SK-N-SH (cell line): ENCODE measurements around the gene CA10. TPM values are rescaled to one million over a fixed set of nuclear protein-coding genes. Genes with fewer than 3 reads are reported as not detected.

Experiments used
- CTCF ChIA-PET: fragments of 300-600, 350-600 bp; formaldehyde crosslinking; extraction: SDS; loops from one replicate; lab custom pipeline; 2021; lab: Yijun Ruan, JAX
- POLR2A ChIA-PET: fragments of 350-600 bp; sonication (Branson Sonifier 250); formaldehyde crosslinking; extraction: SDS; loops from one replicate; lab custom pipeline; 2020; ENCODE audit warnings: antibody characterized with exemption, inconsistent platforms; lab: Yijun Ruan, JAX
- DNase-seq: peaks from one replicate; pipeline ENCODE4 v3.0.0; 2012
- H2AFZ ChIP-seq: fragments of 200-600 bp; sonication (generic); 2 replicates; pipeline ENCODE4 v1.8.1; 2016; ENCODE audit warnings: antibody characterized with exemption, mild to moderate bottlenecking, low read depth
- H3F3A ChIP-seq: fragments of 200-600 bp; sonication (generic); replicated peaks from 2 replicates; pipeline ENCODE3; 2016; ENCODE audit warnings: antibody characterized with exemption, mild to moderate bottlenecking; ENCODE audit not compliant: insufficient read depth
- H3K27ac ChIP-seq, 2 experiments: fragments of 200-500 bp in 1 of 2; fragments of 200-600 bp in 1 of 2; sonication (Bioruptor generic) in 1 of 2; sonication (generic), shearing (Covaris generic) in 1 of 2; 2 replicates each; pipeline versions ENCODE4 v1.5.1 to v1.6.1; 2014 to 2016; ENCODE audit warnings: low read depth in 2 of 2, inconsistent platforms in 1 of 2, low read length in 1 of 2, mild to moderate bottlenecking in 1 of 2, mixed read lengths in 1 of 2
- H3K27me3 ChIP-seq: fragments of 200-600 bp; sonication (generic), shearing (Covaris generic); 2 replicates; pipeline ENCODE4 v1.6.1; 2016; ENCODE audit warnings: mixed run types; ENCODE audit not compliant: insufficient read depth
- H3K36me3 ChIP-seq, 2 experiments: fragments of 200-500 bp in 1 of 2; fragments of 200-600 bp in 1 of 2; sonication (Bioruptor generic) in 1 of 2; sonication (generic) in 1 of 2; replicated peaks in 1 of 2; 2 replicates each; pipeline versions ENCODE3 to v1.5.1; 2014 to 2016; ENCODE audit warnings: low read length in 1 of 2, mild to moderate bottlenecking in 1 of 2; ENCODE audit not compliant: insufficient read depth in 2 of 2, control insufficient read depth in 1 of 2
- H3K4me1 ChIP-seq, 2 experiments: fragments of 200-500 bp in 1 of 2; fragments of 200-600 bp in 1 of 2; sonication (Bioruptor generic) in 1 of 2; sonication (generic), shearing (Covaris generic) in 1 of 2; 2 replicates each; pipeline versions ENCODE4 v1.5.1 to v1.6.1; 2014 to 2016; ENCODE audit warnings: low read depth in 1 of 2, low read length in 1 of 2, mixed run types in 1 of 2; ENCODE audit not compliant: insufficient read depth in 2 of 2, control insufficient read depth in 1 of 2
- H3K4me2 ChIP-seq: fragments of 200-600 bp; sonication (generic), shearing (Covaris generic); 2 replicates; pipeline ENCODE4 v1.6.1; 2017; ENCODE audit warnings: mixed run types
- H3K4me3 ChIP-seq, 2 experiments: fragments of 200-500 bp in 1 of 2; fragments of 200-600 bp in 1 of 2; sonication (Bioruptor generic) in 1 of 2; sonication (generic), shearing (Covaris generic) in 1 of 2; 2 replicates each; pipeline versions ENCODE4 v1.5.1 to v1.8.1; 2014 to 2016; ENCODE audit warnings: low read depth in 2 of 2, inconsistent platforms in 1 of 2, low read length in 1 of 2, mild to moderate bottlenecking in 1 of 2, mixed read lengths in 1 of 2, moderate library complexity in 1 of 2
- H3K79me2 ChIP-seq: fragments of 200-600 bp; sonication (generic); 2 replicates; pipeline ENCODE4 v1.8.1; 2017; ENCODE audit warnings: mild to moderate bottlenecking; ENCODE audit not compliant: insufficient read depth
- H3K9ac ChIP-seq: fragments of 200-600 bp; sonication (generic); 2 replicates; pipeline ENCODE4 v1.6.1; 2017; ENCODE audit warnings: mixed run types
- H3K9me2 ChIP-seq: fragments of 200-600 bp; sonication (generic); 2 replicates; pipeline ENCODE4 v1.6.1; 2017; ENCODE audit warnings: mixed run types
- H3K9me3 ChIP-seq: fragments of 200-600 bp; sonication (generic); 2 replicates; pipeline ENCODE4 v1.6.1; 2017; ENCODE audit warnings: mixed run types, mild to moderate bottlenecking, moderate library complexity
- H4K20me1 ChIP-seq: fragments of 200-600 bp; sonication (generic); 2 replicates; pipeline ENCODE4 v1.6.1; 2017; ENCODE audit warnings: mild to moderate bottlenecking, mixed run types; ENCODE audit not compliant: insufficient read depth
- CHD2 ChIP-seq: fragments of 150-350 bp; IDR thresholded peaks from 2 replicates; pipeline ENCODE4 v1.6.1; 2018; ENCODE audit warnings: low read length; ENCODE audit not compliant: partially characterized antibody
- EP300 ChIP-seq, 2 experiments: IDR thresholded peaks; 2 replicates each; pipeline versions ENCODE4 v1.4.0 to v1.6.1; 2012; ENCODE audit warnings: borderline replicate concordance in 1 of 2, low read depth in 1 of 2, low read length in 1 of 2
- EZH2phosphoT487 ChIP-seq: fragments of 200-600 bp; sonication (generic); IDR thresholded peaks from 2 replicates; pipeline ENCODE4 v1.6.1; 2017; ENCODE audit warnings: low read depth, mixed run types, mild to moderate bottlenecking, antibody characterized with exemption, moderate library complexity, borderline replicate concordance
- FOSL2 ChIP-seq: IDR thresholded peaks from 2 replicates; pipeline ENCODE4 v1.4.0; 2012; ENCODE audit warnings: low read depth, mild to moderate bottlenecking, moderate library complexity, borderline replicate concordance
- FOXM1 ChIP-seq: IDR thresholded peaks from 2 replicates; pipeline ENCODE4 v1.4.0; 2012; ENCODE audit warnings: low read depth, mild to moderate bottlenecking
- GABPA ChIP-seq: IDR thresholded peaks from 2 replicates; pipeline ENCODE4 v1.4.0; 2012; ENCODE audit warnings: low read depth, mild to moderate bottlenecking
- GATA2 ChIP-seq: sonication (generic); formaldehyde crosslinking; IDR thresholded peaks from 2 replicates; pipeline ENCODE4 v1.5.0; 2020; ENCODE audit warnings: mild to moderate bottlenecking, missing genetic modification reagents
- JUND ChIP-seq: IDR thresholded peaks from 2 replicates; pipeline ENCODE4 v1.4.0; 2012
- MXI1 ChIP-seq: IDR thresholded peaks from 2 replicates; pipeline ENCODE4 v1.6.1; 2012; ENCODE audit warnings: mild to moderate bottlenecking, low read depth, low read length, improper control_type of control experiment
- NFIC ChIP-seq: IDR thresholded peaks from 2 replicates; pipeline ENCODE4 v1.4.0; 2012; ENCODE audit warnings: borderline replicate concordance
- POLR2AphosphoS5 ChIP-seq: IDR thresholded peaks from 2 replicates; pipeline ENCODE4 v1.6.1; 2012; ENCODE audit warnings: low read depth, low read length
- RAD21 ChIP-seq: IDR thresholded peaks from 2 replicates; pipeline ENCODE4 v1.6.1; 2012; ENCODE audit warnings: mild to moderate bottlenecking, low read length
- RCOR1 ChIP-seq: fragments of 150-350 bp; IDR thresholded peaks from 2 replicates; pipeline ENCODE4 v1.6.1; 2017; ENCODE audit warnings: antibody characterized with exemption, low read length
- SIN3A ChIP-seq: IDR thresholded peaks from 2 replicates; pipeline ENCODE4 v1.6.1; 2012; ENCODE audit warnings: low read depth, mild to moderate bottlenecking, low read length, moderate library complexity, borderline replicate concordance
- TCF12 ChIP-seq: IDR thresholded peaks from 2 replicates; pipeline ENCODE4 v1.4.0; 2012
- YY1 ChIP-seq: IDR thresholded peaks from 2 replicates; pipeline ENCODE4 v1.4.0; 2012; ENCODE audit warnings: low read depth, mild to moderate bottlenecking
- WGBS: methylation state at CpG from one replicate; pipeline ENCODE4 v1.1.6; 2017; ENCODE audit warnings: low lambda C conversion rate; 5-methylcytosine and 5-hydroxymethylcytosine counted together
- polyA plus RNA-seq, 3 experiments: library from polyadenylated mRNA; depleted of rRNA; stranded (reverse); fragments of >200 nt; gene quantifications; 2 replicates each; pipeline ENCODE4 v1.2.3, GENCODE V29; 2012
- TF ChIP-seq, protein P1 (sequence below): fragments of 150-350 bp; IDR thresholded peaks from 2 replicates; pipeline ENCODE4 v1.6.1; 2016; ENCODE audit warnings: mild to moderate bottlenecking, low read depth, low read length
- TF ChIP-seq, protein P2 (sequence below): fragments of 150-350 bp; IDR thresholded peaks from 2 replicates; pipeline ENCODE4 v1.6.1; 2017; ENCODE audit warnings: antibody characterized with exemption, low read length, low read depth, borderline replicate concordance
- TF ChIP-seq, protein P3 (sequence below): IDR thresholded peaks from 2 replicates; pipeline ENCODE4 v1.6.1; 2012; ENCODE audit warnings: mild to moderate bottlenecking, low read depth, low read length, moderate library complexity
- TF ChIP-seq, protein P4 (sequence below): fragments of 200-600 bp; sonication (generic); IDR thresholded peaks from 2 replicates; pipeline ENCODE4 v1.6.1; 2017; ENCODE audit warnings: antibody characterized with exemption, mild to moderate bottlenecking, moderate library complexity
- TF ChIP-seq, protein P5 (sequence below): IDR thresholded peaks from 2 replicates; pipeline ENCODE4 v1.4.0; 2012; ENCODE audit warnings: low read depth, borderline replicate concordance
- TF ChIP-seq, protein P6 (sequence below): IDR thresholded peaks from 2 replicates; pipeline ENCODE4 v1.4.0; 2012; ENCODE audit warnings: low read depth

CA10 gene
- polyA plus RNA-seq, 1 of the 3 experiments (the other 2 are of a cell fraction), result not detected

DNA sequence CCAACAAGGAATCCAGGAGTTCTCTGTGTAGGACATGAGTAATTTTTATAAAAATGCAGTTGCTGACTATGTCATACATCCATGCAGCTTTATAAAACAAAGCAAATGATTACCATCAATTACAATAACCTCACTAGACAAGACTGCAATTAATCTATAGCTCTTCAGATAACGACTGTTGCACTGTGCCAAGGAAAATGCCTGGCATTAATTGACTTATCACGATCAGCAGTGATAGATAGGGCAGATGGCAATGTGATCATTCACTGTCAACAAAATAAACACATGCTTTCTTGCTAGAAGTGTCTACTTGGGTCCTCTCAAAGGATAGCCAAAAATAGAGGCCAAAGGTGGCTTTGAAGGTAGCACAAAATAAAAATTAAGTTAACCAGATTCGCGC lies 415.0 kb downstream of the CA10 start:
- H4K20me1 ChIP-seq, result no peaks in the 10 kb centered on the region
- no peak overlapping the region for H3K4me3 ChIP-seq
- peaks cover 0 to 9% of the 10 kb centered on the region in 2 experiments; a peak in 2 of 4 replicates for H3K4me1 ChIP-seq
- 46% methylated on average over 4 of the region's 4 CpGs for WGBS
- H3F3A ChIP-seq, result no peaks in the 10 kb centered on the region
- H3K27me3 ChIP-seq, result no peaks in the 10 kb centered on the region
- H3K36me3 ChIP-seq, result no peaks in the 10 kb centered on the region
- H3K9me3 ChIP-seq, result no peaks in the 10 kb centered on the region
- H3K79me2 ChIP-seq, result no peaks in the 10 kb centered on the region
- no peak overlapping the region for H3K9ac ChIP-seq
- no peak overlapping the region for H3K4me2 ChIP-seq
- no peak overlapping the region for H2AFZ ChIP-seq
- CTCF ChIA-PET, result interaction anchor here (1.2 to 2.3 kb wide), 2 partner anchors 21 to 372 kb away, joined by 3 to 9 read pairs; no protein-coding TSS in a partner anchor
- no peak overlapping the region for H3K27ac ChIP-seq
- no peaks in the 10 kb centered on the region for H3K9me2 ChIP-seq
- POLR2A ChIA-PET, result no interaction called here
- TF ChIP-seq, protein P1, sequence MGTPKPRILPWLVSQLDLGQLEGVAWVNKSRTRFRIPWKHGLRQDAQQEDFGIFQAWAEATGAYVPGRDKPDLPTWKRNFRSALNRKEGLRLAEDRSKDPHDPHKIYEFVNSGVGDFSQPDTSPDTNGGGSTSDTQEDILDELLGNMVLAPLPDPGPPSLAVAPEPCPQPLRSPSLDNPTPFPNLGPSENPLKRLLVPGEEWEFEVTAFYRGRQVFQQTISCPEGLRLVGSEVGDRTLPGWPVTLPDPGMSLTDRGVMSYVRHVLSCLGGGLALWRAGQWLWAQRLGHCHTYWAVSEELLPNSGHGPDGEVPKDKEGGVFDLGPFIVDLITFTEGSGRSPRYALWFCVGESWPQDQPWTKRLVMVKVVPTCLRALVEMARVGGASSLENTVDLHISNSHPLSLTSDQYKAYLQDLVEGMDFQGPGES, result no peak
- peak; percentile 89 for TF ChIP-seq GATA2 (CRISPR knock-in tag)
- TF ChIP-seq, protein P2, sequence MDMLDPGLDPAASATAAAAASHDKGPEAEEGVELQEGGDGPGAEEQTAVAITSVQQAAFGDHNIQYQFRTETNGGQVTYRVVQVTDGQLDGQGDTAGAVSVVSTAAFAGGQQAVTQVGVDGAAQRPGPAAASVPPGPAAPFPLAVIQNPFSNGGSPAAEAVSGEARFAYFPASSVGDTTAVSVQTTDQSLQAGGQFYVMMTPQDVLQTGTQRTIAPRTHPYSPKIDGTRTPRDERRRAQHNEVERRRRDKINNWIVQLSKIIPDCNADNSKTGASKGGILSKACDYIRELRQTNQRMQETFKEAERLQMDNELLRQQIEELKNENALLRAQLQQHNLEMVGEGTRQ, result no peak
- no peak for TF ChIP-seq POLR2AphosphoS5
- TF ChIP-seq EP300 (IDR thresholded peaks at IDR 0.05; ENCODE audit: borderline replicate concordance in 1 of 2, low read depth in 1 of 2, low read length in 1 of 2), result peak in 1 of 2 experiments; percentile 84; a peak in 2 of 4 replicates
- TF ChIP-seq NFIC, result no peak
- TF ChIP-seq EZH2phosphoT487, result no peak
- no peak for TF ChIP-seq GABPA
- TF ChIP-seq, protein P3, sequence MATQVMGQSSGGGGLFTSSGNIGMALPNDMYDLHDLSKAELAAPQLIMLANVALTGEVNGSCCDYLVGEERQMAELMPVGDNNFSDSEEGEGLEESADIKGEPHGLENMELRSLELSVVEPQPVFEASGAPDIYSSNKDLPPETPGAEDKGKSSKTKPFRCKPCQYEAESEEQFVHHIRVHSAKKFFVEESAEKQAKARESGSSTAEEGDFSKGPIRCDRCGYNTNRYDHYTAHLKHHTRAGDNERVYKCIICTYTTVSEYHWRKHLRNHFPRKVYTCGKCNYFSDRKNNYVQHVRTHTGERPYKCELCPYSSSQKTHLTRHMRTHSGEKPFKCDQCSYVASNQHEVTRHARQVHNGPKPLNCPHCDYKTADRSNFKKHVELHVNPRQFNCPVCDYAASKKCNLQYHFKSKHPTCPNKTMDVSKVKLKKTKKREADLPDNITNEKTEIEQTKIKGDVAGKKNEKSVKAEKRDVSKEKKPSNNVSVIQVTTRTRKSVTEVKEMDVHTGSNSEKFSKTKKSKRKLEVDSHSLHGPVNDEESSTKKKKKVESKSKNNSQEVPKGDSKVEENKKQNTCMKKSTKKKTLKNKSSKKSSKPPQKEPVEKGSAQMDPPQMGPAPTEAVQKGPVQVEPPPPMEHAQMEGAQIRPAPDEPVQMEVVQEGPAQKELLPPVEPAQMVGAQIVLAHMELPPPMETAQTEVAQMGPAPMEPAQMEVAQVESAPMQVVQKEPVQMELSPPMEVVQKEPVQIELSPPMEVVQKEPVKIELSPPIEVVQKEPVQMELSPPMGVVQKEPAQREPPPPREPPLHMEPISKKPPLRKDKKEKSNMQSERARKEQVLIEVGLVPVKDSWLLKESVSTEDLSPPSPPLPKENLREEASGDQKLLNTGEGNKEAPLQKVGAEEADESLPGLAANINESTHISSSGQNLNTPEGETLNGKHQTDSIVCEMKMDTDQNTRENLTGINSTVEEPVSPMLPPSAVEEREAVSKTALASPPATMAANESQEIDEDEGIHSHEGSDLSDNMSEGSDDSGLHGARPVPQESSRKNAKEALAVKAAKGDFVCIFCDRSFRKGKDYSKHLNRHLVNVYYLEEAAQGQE, result no peak
- TF ChIP-seq JUND, result no peak
- TF ChIP-seq FOXM1, result no peak
- TF ChIP-seq TCF12, result no peak
- TF ChIP-seq, protein P4, sequence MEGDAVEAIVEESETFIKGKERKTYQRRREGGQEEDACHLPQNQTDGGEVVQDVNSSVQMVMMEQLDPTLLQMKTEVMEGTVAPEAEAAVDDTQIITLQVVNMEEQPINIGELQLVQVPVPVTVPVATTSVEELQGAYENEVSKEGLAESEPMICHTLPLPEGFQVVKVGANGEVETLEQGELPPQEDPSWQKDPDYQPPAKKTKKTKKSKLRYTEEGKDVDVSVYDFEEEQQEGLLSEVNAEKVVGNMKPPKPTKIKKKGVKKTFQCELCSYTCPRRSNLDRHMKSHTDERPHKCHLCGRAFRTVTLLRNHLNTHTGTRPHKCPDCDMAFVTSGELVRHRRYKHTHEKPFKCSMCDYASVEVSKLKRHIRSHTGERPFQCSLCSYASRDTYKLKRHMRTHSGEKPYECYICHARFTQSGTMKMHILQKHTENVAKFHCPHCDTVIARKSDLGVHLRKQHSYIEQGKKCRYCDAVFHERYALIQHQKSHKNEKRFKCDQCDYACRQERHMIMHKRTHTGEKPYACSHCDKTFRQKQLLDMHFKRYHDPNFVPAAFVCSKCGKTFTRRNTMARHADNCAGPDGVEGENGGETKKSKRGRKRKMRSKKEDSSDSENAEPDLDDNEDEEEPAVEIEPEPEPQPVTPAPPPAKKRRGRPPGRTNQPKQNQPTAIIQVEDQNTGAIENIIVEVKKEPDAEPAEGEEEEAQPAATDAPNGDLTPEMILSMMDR, result no peak
- TF ChIP-seq YY1, result no peak
- TF ChIP-seq, protein P5, sequence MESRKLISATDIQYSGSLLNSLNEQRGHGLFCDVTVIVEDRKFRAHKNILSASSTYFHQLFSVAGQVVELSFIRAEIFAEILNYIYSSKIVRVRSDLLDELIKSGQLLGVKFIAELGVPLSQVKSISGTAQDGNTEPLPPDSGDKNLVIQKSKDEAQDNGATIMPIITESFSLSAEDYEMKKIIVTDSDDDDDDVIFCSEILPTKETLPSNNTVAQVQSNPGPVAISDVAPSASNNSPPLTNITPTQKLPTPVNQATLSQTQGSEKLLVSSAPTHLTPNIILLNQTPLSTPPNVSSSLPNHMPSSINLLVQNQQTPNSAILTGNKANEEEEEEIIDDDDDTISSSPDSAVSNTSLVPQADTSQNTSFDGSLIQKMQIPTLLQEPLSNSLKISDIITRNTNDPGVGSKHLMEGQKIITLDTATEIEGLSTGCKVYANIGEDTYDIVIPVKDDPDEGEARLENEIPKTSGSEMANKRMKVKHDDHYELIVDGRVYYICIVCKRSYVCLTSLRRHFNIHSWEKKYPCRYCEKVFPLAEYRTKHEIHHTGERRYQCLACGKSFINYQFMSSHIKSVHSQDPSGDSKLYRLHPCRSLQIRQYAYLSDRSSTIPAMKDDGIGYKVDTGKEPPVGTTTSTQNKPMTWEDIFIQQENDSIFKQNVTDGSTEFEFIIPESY, result no peak
- TF ChIP-seq, protein P6, sequence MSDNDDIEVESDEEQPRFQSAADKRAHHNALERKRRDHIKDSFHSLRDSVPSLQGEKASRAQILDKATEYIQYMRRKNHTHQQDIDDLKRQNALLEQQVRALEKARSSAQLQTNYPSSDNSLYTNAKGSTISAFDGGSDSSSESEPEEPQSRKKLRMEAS, result no peak
- TF ChIP-seq CHD2, result peak; percentile 67
- TF ChIP-seq FOSL2, result no peak
- peak; percentile 73; the same call in 1 of the 2 replicates for TF ChIP-seq RCOR1
- no peak for TF ChIP-seq RAD21
- no peak for TF ChIP-seq SIN3A
- peak; percentile 76; the same call in 1 of the 2 replicates for TF ChIP-seq MXI1
- DNase-seq, result no peak
